Ishikawa (cell line): ENCODE results near the gene TMEM131.

Source experiments
- CEBPB ChIP-seq: IDR thresholded peaks from 2 replicates; pipeline ENCODE4 v1.6.1; 2012
- CREB1 ChIP-seq: IDR thresholded peaks from 2 replicates; pipeline ENCODE4 v1.6.1; 2012; ENCODE audit warnings: low read depth
- FOXM1 ChIP-seq: IDR thresholded peaks from 2 replicates; pipeline ENCODE4 v1.6.1; 2012; ENCODE audit warnings: low read depth, borderline replicate concordance
- NFIC ChIP-seq: IDR thresholded peaks from 2 replicates; pipeline ENCODE4 v1.6.1; 2012
- REST ChIP-seq: IDR thresholded peaks from 2 replicates; pipeline ENCODE4 v1.6.1; 2012; ENCODE audit warnings: low read depth, mild to moderate bottlenecking
- TAF1 ChIP-seq: IDR thresholded peaks from 2 replicates; pipeline ENCODE4 v1.6.1; 2012; ENCODE audit warnings: low read depth, mild to moderate bottlenecking
- TEAD4 ChIP-seq: IDR thresholded peaks from 2 replicates; pipeline ENCODE4 v1.6.1; 2012

GRCh38 chr2:97769711-97770110, 226.0 kb downstream of the TMEM131 start:
- TF ChIP-seq TEAD4 (no peak), TAF1 (no peak), CREB1 (no peak), CEBPB (no peak), NFIC (no peak), REST (no peak), FOXM1 (no peak)
